Upper lobe of right lung (tissue), 1 donor: ENCODE measurements around the gene THSD4. TPM values are rescaled to one million over a fixed set of nuclear protein-coding genes. Genes with fewer than 3 reads are reported as not detected.

Source experiments
- ATAC-seq: fragments of 200-7000 bp; cut with Tn5 transposase; one replicate; pipeline ENCODE4 v1.9.1; 2020; ENCODE audit warnings: mild to moderate bottlenecking, moderate library complexity
- DNase-seq: peaks from one replicate; pipeline ENCODE4 v3.0.0-alpha.2; 2020
- H3K27ac ChIP-seq: fragments of 200-600 bp; one replicate; pipeline ENCODE4 v1.8.0; 2022
- H3K27me3 ChIP-seq: fragments of 200-600 bp; one replicate; pipeline ENCODE4 v1.8.0; 2022; ENCODE audit warnings: mild to moderate bottlenecking
- H3K36me3 ChIP-seq: fragments of 200-600 bp; one replicate; pipeline ENCODE4 v1.8.0; 2022
- H3K4me1 ChIP-seq: fragments of 200-600 bp; one replicate; pipeline ENCODE4 v1.8.0; 2022
- H3K4me3 ChIP-seq: fragments of 200-600 bp; one replicate; pipeline ENCODE4 v1.8.0; 2022; ENCODE audit warnings: mild to moderate bottlenecking
- H3K9me3 ChIP-seq: fragments of 200-600 bp; one replicate; pipeline ENCODE4 v1.8.0; 2022
- intact Hi-C: fragments of 100-400 bp; cut with DNase I; formaldehyde crosslinking; loops from one replicate; pipeline ENCODE4 v1.11.0; 2022
- total RNA-seq: library from RNA; stranded (reverse); fragmentation: NEBNext Ultra II Directional; extraction: Animal tissue kit (Norgen Biotek cat#: 25700); gene quantifications from one replicate; pipeline ENCODE4 v1.2.1, GENCODE V29; 2021
- TF ChIP-seq, protein P1 (sequence below): fragments of 200-600 bp; IDR thresholded peaks from one replicate; pipeline ENCODE4 v1.8.0; 2022; ENCODE audit warnings: antibody characterized with exemption
- donor health status: DM: no; HTN: yes; CAD: no; lungs with severe emphysema.

THSD4 gene
- total RNA-seq, 1 donor from 2014 or later, result 25.6 TPM

DNA sequence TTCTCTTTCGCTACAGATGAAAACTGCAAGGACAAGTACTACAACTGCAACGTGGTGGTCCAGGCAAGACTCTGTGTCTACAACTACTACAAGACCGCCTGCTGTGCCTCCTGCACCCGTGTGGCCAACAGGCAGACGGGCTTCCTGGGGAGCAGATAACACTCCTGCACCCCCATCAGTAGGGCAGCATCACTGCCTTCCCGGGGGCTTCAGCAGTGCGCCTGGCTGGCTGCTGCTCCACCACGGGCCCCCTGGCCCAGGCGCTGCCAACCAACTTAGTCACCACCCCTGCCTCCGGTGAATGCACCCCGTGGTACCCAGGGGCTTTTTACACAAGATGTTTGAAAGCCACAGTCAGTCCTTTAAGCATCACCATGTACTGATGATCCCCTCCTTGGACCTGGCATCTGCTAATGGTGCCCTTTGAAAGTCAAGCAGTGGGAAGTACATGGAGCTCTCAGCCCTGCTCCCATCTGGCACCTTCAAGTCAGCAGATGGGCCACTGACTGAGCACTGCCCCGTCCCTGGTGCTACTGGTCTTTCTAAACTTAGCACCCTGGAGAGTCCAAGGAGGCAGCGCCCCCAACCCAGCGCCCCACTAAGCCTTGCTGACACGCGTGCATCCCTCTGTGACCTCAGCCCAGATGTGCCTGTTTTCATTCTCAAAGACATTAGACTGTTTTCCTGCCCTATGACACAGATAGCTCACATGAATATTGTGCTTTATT, 662.1 kb downstream of the THSD4 start:
- intact Hi-C loops, result no loop called here
- Histone ChIP-seq H3K4me3 (no peak overlapping the region), H3K9me3 (no peaks in the 10 kb centered on the region), H3K27ac (no peak overlapping the region), H3K27me3 (no peaks in the 10 kb centered on the region), H3K36me3 (no peaks in the 10 kb centered on the region), H3K4me1 (peaks cover 7% of the 10 kb centered on the region)
- ATAC-seq, result peak; percentile 23
- TF ChIP-seq, protein P1, sequence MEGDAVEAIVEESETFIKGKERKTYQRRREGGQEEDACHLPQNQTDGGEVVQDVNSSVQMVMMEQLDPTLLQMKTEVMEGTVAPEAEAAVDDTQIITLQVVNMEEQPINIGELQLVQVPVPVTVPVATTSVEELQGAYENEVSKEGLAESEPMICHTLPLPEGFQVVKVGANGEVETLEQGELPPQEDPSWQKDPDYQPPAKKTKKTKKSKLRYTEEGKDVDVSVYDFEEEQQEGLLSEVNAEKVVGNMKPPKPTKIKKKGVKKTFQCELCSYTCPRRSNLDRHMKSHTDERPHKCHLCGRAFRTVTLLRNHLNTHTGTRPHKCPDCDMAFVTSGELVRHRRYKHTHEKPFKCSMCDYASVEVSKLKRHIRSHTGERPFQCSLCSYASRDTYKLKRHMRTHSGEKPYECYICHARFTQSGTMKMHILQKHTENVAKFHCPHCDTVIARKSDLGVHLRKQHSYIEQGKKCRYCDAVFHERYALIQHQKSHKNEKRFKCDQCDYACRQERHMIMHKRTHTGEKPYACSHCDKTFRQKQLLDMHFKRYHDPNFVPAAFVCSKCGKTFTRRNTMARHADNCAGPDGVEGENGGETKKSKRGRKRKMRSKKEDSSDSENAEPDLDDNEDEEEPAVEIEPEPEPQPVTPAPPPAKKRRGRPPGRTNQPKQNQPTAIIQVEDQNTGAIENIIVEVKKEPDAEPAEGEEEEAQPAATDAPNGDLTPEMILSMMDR, result no peak
- no peak for DNase-seq

DNA sequence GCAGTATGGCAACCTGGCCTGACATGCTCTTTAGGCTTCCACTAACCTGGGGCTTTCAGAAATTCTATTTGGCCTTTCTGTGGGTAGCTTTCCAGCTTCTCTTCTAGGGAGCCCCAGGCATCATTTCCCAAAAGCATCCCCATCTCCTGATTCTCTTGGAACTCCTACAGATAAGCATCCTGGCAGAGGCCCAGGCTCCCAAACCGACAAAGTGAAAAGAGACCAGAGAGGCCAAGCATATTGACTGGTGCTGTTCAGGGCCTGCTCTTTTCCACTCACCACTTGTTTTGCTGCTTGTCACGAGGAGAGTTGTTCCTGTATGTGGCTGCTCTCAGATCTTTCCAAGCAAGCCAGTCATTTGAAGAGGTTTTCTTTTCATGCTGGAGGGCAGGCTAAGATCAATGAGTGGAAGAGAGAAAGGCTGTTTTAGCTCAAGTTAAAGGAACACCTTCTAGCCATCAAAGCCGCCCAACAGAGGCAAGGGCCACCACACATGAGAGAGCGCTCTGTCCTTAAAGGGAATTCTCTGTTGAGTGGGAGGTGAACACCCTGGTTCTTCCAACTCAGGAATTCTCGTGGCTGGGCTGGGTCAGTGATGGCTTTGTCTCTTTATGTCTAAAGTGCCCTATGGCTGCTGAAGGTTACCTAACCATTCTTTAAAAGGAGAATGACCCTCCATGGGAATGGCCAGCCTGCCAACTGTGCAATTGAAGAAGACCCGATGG, 664.0 kb downstream of the THSD4 start:
- Histone ChIP-seq H3K4me1 (peaks cover 7% of the 10 kb centered on the region), H3K9me3 (no peaks in the 10 kb centered on the region), H3K4me3 (no peak overlapping the region), H3K27me3 (no peaks in the 10 kb centered on the region), H3K27ac (no peak overlapping the region), H3K36me3 (no peaks in the 10 kb centered on the region)
- ATAC-seq (no peak), DNase-seq (no peak)
- intact Hi-C loops, result no loop called here
- TF ChIP-seq, protein P1, result no peak

DNA sequence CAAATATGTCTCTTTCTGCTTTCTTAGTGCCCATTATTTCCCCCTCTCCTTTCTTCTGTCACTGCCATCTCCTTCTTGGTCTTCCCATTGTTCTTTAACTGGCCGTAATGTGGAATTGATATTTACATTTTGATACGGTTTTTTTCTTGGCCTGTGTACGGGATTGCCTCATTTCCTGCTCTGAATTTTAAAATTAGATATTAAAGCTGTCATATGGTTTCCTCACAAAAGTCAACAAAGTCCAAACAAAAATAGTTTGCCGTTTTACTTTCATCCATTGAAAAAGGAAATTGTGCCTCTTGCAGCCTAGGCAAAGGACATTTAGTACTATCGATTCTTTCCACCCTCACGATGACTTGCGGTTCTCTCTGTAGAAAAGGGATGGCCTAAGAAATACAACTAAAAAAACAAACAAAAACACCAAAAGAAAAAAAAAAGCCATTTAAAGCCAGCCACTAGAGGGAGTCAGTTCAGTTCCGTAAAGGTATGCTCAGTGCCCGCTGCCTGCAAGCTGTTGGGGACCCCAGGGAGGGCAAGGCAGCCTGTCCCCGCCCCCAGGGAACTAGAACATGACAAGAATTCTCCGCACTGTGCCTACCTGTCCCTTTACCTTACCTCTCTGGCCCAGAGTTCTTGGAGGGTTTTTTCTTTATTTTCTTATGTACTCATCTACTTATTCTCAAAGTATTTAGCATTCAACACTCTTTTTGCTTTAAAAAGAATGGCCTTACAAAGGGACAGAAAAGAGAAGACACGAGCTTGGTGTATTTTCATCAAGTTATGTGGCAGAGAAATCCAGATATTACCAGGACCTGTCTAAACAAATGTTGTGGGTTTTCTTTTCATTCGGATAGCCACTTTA, 665.1 kb downstream of the THSD4 start:
- TF ChIP-seq, protein P1, result peak; percentile 75
- Histone ChIP-seq H3K27ac (peak overlapping the region; percentile 21), H3K27me3 (no peaks in the 10 kb centered on the region), H3K4me3 (no peak overlapping the region), H3K4me1 (peaks cover 7% of the 10 kb centered on the region), H3K36me3 (no peaks in the 10 kb centered on the region), H3K9me3 (no peaks in the 10 kb centered on the region)
- peak; percentile 74 for ATAC-seq
- DNase-seq, result no peak
- intact Hi-C loops, result no loop called here

DNA sequence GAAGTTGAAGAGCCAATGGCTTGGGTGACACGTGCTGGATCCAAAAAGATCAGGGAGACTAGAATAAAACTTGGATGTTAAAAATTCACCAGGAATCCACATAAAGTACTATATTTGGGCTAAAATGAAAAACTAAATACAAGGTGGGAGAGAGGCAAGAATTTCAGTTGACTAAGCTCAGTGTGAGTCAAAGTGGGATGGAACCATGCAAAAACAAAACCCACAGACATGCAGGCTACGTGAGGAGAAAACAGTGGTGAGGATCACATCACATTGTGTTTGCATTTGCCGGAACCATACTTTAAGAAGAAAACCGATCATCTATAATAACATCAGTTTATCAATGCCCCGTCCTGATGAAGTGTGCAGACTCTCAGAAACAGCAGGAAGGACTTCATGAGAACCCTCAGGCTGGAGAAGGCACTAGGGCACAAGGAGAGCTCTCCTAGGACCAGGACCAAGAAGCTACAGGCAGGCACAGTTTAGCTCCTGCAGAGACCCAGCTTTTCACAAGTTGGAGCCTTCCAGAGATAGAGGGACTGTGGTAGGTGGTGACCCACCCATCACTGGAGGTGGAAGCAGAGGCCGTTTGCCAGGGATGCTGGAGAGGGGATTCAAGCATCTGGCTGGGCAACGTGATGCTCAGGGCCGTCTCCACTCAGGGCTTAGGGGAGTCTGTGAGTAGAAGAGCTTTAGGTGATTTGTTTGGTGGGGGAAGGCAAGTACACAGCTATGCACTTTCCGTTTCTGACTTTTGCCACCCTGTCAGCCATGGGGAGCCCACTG, 666.1 kb downstream of the THSD4 start:
- no peak for ATAC-seq
- no peaks in the 10 kb centered on the region for H3K36me3 ChIP-seq
- H3K9me3 ChIP-seq, result no peaks in the 10 kb centered on the region
- no peak overlapping the region for H3K4me3 ChIP-seq
- no peak overlapping the region for H3K27ac ChIP-seq
- DNase-seq, result no peak
- H3K27me3 ChIP-seq, result no peaks in the 10 kb centered on the region
- TF ChIP-seq, protein P1, result no peak
- H3K4me1 ChIP-seq, result peaks cover 7% of the 10 kb centered on the region
- intact Hi-C loops, result no loop called here

DNA sequence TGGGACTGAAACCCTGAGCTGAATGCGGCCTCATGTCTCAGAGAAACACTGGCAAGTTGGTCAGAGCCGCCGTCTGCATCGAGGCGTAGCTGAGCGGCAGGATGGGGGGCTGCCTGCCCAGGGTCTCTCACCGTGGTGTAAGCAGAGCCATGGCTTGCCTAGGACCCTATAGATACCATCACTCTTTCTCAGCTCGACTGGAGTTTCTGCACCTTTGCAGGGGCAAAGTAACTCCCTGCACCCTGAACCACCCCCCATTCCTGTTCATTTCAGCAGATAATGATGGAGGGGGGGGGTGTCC, 666.6 kb downstream of the THSD4 start:
- no peaks in the 10 kb centered on the region for H3K9me3 ChIP-seq
- H3K27me3 ChIP-seq, result no peaks in the 10 kb centered on the region
- no peak overlapping the region for H3K27ac ChIP-seq
- ATAC-seq (no peak), DNase-seq (no peak)
- H3K4me3 ChIP-seq, result no peak overlapping the region
- intact Hi-C loops, result no loop called here
- TF ChIP-seq, protein P1, result no peak
- no peaks in the 10 kb centered on the region for H3K36me3 ChIP-seq
- H3K4me1 ChIP-seq, result peaks cover 7% of the 10 kb centered on the region
